Progenitor cell of endocrine pancreas (in vitro differentiated cells): Measurements from ENCODE around the gene NRBP1. TPM values are rescaled to one million over a fixed set of nuclear protein-coding genes. Genes with fewer than 3 reads are reported as not detected.

Experiments
- DNase-seq: peaks from one replicate; pipeline ENCODE4 v3.0.0; 2021; ENCODE audit warnings: low spot score; ENCODE audit not compliant: unreplicated experiment
- H3K27ac Mint-ChIP-seq: 2 replicates; pipeline ENCODE4 v1.8.0; 2021; ENCODE audit warnings: mild to moderate bottlenecking, moderate library complexity, mixed read lengths
- H3K27me3 Mint-ChIP-seq: 2 replicates; pipeline ENCODE4 v1.8.0; 2021; ENCODE audit warnings: mixed read lengths
- H3K36me3 Mint-ChIP-seq: 2 replicates; pipeline ENCODE4 v1.8.0; 2022; ENCODE audit warnings: mixed read lengths; ENCODE audit not compliant: insufficient read depth
- H3K4me1 Mint-ChIP-seq: 2 replicates; pipeline ENCODE4 v1.8.0; 2021; ENCODE audit warnings: low read depth, mixed read lengths
- H3K4me3 Mint-ChIP-seq: 2 replicates; pipeline ENCODE4 v1.8.0; 2021; ENCODE audit warnings: low read depth, mild to moderate bottlenecking, moderate library complexity, mixed read lengths
- H3K9me3 Mint-ChIP-seq: 2 replicates; pipeline ENCODE4 v1.8.0; 2021; ENCODE audit warnings: low read depth, mixed read lengths
- total RNA-seq: library from RNA; stranded (reverse); gene quantifications from 2 replicates; pipeline ENCODE4 v1.2.1, GENCODE V29; 2021
- TF ChIP-seq, protein P1 (sequence below): fragments of 200-600 bp; sonication (generic); IDR thresholded peaks from one replicate; pipeline ENCODE4 v1.5.0; 2021; ENCODE audit warnings: antibody characterized with exemption, mild to moderate bottlenecking; ENCODE audit not compliant: unreplicated experiment

The NRBP1 gene
- total RNA-seq, 1 donor from 2014 or later: 120 TPM

DNA sequence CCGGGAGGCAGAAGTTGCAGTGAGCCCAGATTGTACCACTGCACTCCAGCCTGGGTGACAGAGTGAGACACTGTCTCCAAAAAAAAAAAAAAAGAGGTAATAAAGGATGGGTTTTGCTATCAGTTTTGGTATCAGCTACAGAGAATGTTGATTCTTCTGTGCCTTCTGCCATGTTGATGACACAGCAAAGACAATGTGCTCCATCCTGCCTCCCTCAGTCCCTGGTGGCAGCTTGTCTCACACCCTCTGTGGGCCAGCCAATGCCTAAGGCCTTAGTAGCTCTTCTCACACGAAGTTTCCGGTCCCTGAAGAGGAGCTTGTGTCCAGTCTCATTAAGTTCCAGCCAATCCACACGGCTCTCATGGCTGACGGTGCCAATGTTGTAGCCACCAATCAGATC lies 43.5 kb downstream of the NRBP1 start:
- Mint-ChIP-seq H3K36me3 (peaks cover 19% of the 10 kb centered on the region), H3K27me3 (no peaks in the 10 kb centered on the region), H3K27ac (no peak overlapping the region), H3K4me3 (no peak overlapping the region), H3K9me3 (no peaks in the 10 kb centered on the region), H3K4me1 (no peaks in the 10 kb centered on the region)
- no peak for DNase-seq
- TF ChIP-seq, protein P1, sequence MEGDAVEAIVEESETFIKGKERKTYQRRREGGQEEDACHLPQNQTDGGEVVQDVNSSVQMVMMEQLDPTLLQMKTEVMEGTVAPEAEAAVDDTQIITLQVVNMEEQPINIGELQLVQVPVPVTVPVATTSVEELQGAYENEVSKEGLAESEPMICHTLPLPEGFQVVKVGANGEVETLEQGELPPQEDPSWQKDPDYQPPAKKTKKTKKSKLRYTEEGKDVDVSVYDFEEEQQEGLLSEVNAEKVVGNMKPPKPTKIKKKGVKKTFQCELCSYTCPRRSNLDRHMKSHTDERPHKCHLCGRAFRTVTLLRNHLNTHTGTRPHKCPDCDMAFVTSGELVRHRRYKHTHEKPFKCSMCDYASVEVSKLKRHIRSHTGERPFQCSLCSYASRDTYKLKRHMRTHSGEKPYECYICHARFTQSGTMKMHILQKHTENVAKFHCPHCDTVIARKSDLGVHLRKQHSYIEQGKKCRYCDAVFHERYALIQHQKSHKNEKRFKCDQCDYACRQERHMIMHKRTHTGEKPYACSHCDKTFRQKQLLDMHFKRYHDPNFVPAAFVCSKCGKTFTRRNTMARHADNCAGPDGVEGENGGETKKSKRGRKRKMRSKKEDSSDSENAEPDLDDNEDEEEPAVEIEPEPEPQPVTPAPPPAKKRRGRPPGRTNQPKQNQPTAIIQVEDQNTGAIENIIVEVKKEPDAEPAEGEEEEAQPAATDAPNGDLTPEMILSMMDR: no peak

DNA sequence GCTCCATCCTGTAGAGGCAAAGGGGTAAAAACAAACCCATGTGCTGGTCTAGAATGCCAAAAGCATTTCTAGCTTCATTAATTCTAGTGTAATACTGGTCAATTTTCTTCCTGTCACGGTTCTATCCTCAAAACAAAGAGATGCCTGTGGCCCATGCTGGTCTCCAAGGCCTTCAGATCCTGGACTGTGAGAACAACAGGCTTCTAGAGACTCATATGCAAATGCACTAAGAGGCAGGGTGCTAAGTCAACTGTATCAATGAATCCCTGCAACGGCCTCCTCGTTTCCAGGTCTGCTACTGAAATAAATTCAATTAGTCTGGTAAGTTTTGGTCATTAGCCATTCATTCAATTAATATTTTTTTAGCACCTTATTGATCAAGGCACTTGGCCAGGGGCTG lies 57.1 kb downstream of the NRBP1 start:
- no peak overlapping the region for H3K4me3 Mint-ChIP-seq
- no peak overlapping the region for H3K27ac Mint-ChIP-seq
- no peaks in the 10 kb centered on the region for H3K9me3 Mint-ChIP-seq
- H3K36me3 Mint-ChIP-seq: peaks cover 4% of the 10 kb centered on the region
- DNase-seq: no peak
- no peaks in the 10 kb centered on the region for H3K27me3 Mint-ChIP-seq
- H3K4me1 Mint-ChIP-seq: peaks cover 13% of the 10 kb centered on the region
- TF ChIP-seq, protein P1: no peak

- Mint-ChIP-seq H3K27me3 (no peaks in the 10 kb centered on the region), H3K27ac (peak overlapping the region; percentile 94), H3K9me3 (no peaks in the 10 kb centered on the region), H3K36me3 (peaks cover 5% of the 10 kb centered on the region), H3K4me1 (peaks cover 13% of the 10 kb centered on the region), H3K4me3 (peak overlapping the region; percentile 88)
- TF ChIP-seq, protein P1: no peak
- no peak for DNase-seq
Measured at GRCh38 chr2:27489118-27489497, 60.7 kb downstream of the NRBP1 start.

DNA sequence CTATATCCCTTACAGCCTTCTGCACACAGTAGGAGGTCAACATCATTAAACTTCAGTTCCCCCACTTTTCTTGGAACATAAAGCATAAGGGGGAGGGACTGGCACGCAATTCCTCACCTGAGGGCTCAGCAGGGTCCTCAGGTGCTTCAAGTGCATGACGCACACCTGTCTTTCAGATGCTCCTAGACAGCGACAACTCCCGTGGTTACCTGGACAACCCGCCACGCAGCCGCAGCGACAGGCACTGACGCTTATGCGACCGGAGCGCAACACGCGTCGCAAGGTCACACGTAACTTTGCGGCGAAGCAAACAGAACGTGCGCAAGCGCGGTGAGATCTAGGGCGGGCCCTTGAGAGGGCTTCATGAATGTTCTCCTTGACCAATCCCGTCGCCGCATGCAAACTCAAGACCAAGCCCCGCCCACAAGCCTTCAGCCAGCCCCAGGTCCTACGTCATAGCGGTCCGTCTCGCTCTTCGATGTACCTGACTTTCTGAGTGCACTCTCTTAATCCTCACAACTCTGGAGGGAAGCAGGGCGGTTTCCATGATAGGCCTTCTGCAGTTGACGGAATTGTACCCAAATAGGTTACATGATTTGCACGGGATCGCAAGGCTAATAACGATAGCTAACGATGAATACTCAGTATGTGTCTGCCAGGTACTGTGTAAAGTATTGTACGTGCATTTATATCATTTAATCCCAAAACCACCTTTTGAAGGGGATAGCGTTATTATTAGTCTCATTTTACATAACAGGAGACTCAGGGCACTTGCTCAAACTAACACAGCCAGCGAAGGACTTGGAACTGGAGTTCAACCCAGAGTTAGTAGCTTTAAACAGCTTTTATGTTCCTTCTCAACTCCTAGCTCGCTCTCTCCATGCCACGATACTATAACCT lies 61.3 kb downstream of the NRBP1 start, which contains the start of gene IFT172:
Gene IFT172 (minus strand): TSS at position 246 of the 900 bp plus-strand sequence. CDS start 90 bp downstream, at position 156.
- DNase-seq: peak; percentile 96
- Mint-ChIP-seq H3K27me3 (no peaks in the 10 kb centered on the region), H3K4me1 (peaks cover 15% of the 10 kb centered on the region), H3K9me3 (no peaks in the 10 kb centered on the region), H3K36me3 (peaks cover 5% of the 10 kb centered on the region), H3K4me3 (peak within 1 kb of the TSS; percentile 88), H3K27ac (peak within 1 kb of the TSS; percentile 94)
- TF ChIP-seq, protein P1: no peak

Other genes with a start within 250 kb of the NRBP1 start
- gene ATRAID, start 216.6 kb upstream of the NRBP1 start, total RNA-seq: 96.4 and 107 TPM in 2 replicates
- 66.7 and 70.8 TPM in 2 replicates for gene SLC5A6, start 216.4 kb upstream of the NRBP1 start, total RNA-seq
- gene CAD, start 211.3 kb upstream of the NRBP1 start, total RNA-seq: 59.3 and 59.7 TPM in 2 replicates
- gene SLC30A3, start 165.6 kb upstream of the NRBP1 start, total RNA-seq: not detected in 2 replicates
- not detected in 2 replicates for gene DNAJC5G, start 153.2 kb upstream of the NRBP1 start, total RNA-seq
- not detected in 2 replicates for gene TRIM54, start 146.2 kb upstream of the NRBP1 start, total RNA-seq
- 2.0 and 2.4 TPM in 2 replicates for gene UCN, start 120.2 kb upstream of the NRBP1 start, total RNA-seq
- gene MPV17, start 105.5 kb upstream of the NRBP1 start, total RNA-seq: 56.0 and 60.4 TPM in 2 replicates
- gene GTF3C2, start 71.9 kb upstream of the NRBP1 start, total RNA-seq: 98.0 and 106 TPM in 2 replicates
- gene EIF2B4, start 58.3 kb upstream of the NRBP1 start, total RNA-seq: 49.6 and 56.7 TPM in 2 replicates
- gene SNX17, start 58.0 kb upstream of the NRBP1 start, total RNA-seq: 81.2 and 89.3 TPM in 2 replicates
- gene ZNF513, start 47.9 kb upstream of the NRBP1 start, total RNA-seq: 34.4 and 35.0 TPM in 2 replicates
- 101 and 105 TPM in 2 replicates for gene PPM1G, start 19.0 kb upstream of the NRBP1 start, total RNA-seq
- 15.4 and 17.1 TPM in 2 replicates for gene KRTCAP3, start 13.8 kb downstream of the NRBP1 start, total RNA-seq
- gene IFT172, start 61.1 kb downstream of the NRBP1 start, total RNA-seq: 43.7 and 49.5 TPM in 2 replicates
- 10.2 and 12.2 TPM in 2 replicates for gene FNDC4, start 66.6 kb downstream of the NRBP1 start, total RNA-seq
- gene GCKR, start 68.2 kb downstream of the NRBP1 start, total RNA-seq: 2.0 and 2.8 TPM in 2 replicates
- 59.1 and 60.9 TPM in 2 replicates for gene ZNF512, start 154.4 kb downstream of the NRBP1 start, total RNA-seq
- 5.6 and 5.7 TPM in 2 replicates for gene CCDC121, start 200.4 kb downstream of the NRBP1 start, total RNA-seq
- gene GPN1, start 200.4 kb downstream of the NRBP1 start, total RNA-seq: 37.3 and 40.2 TPM in 2 replicates
- gene SUPT7L, start 235.0 kb downstream of the NRBP1 start, total RNA-seq: 47.6 and 48.1 TPM in 2 replicates
- 19.5 and 22.1 TPM in 2 replicates for gene SLC4A1AP, start 235.3 kb downstream of the NRBP1 start, total RNA-seq